Activated T-cell treated with anti-CD3 and anti-CD28 coated beads, Interleukin-2, amount 50 U/mL, for 72 hours (primary cell): ENCODE measurements around the gene MR1. TPM values are rescaled to one million over a fixed set of nuclear protein-coding genes. Genes with fewer than 3 reads are reported as not detected.

ENCODE experiments used
- ATAC-seq, 2 donors: fragments of 150-1000 bp; cut with Tn5 transposase; replicated peaks in 1 of 2; 2 replicates each; pipeline ENCODE4 v1.10.0; 2021; ENCODE audit warnings: moderate library complexity in 2 of 2, mild to moderate bottlenecking in 1 of 2
- DNase-seq, 2 donors: peaks; one replicate each; pipeline ENCODE4 v3.0.0; 2021 to 2022; ENCODE audit warnings: mixed read lengths in 1 of 2
- H3K27ac Mint-ChIP-seq: one replicate; pipeline ENCODE4 v1.8.0; 2022; ENCODE audit warnings: mild to moderate bottlenecking, moderate library complexity, mixed read lengths
- H3K27me3 Mint-ChIP-seq: one replicate; pipeline ENCODE4 v1.8.0; 2022; ENCODE audit warnings: low read depth, mixed read lengths
- H3K36me3 Mint-ChIP-seq, 2 donors: one replicate each; pipeline ENCODE4 v1.8.0; 2022; ENCODE audit warnings: mixed read lengths in 2 of 2, mild to moderate bottlenecking in 1 of 2; ENCODE audit not compliant: insufficient read depth in 2 of 2
- H3K4me1 Mint-ChIP-seq: one replicate; pipeline ENCODE4 v1.8.0; 2022; ENCODE audit warnings: low read depth, mixed read lengths
- H3K4me3 Mint-ChIP-seq, 2 donors: one replicate each; pipeline ENCODE4 v1.8.0; 2022; ENCODE audit warnings: mild to moderate bottlenecking in 2 of 2, mixed read lengths in 2 of 2, moderate library complexity in 2 of 2
- H3K9me3 Mint-ChIP-seq, 2 donors: one replicate each; pipeline ENCODE4 v1.8.0; 2022; ENCODE audit warnings: mixed read lengths in 2 of 2
- total RNA-seq, 2 donors: library from RNA; stranded (reverse); gene quantifications; one replicate each; pipeline ENCODE4 v1.2.3, GENCODE V29; 2022

MR1 gene
- total RNA-seq, 2 donors from 2014 or later, result 48.9 to 49.9 TPM

DNA sequence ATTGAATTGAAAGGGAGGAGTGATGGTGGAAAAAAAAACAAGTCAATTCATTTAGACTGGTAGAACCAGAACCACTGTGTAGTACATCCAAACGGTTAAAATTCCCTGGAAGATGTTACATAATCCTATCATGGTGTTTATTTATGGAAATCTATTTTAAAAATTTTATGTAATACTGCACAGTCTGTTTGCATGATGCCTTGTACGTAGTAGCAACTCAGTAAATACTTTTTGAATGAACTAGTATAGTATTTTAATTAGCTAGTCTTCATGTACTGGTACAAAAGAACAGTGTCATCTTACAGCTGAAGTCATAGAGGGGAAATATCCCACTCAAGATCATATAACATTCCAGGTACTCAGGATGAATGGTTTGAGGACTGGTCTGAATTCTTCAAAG, 27.7 kb downstream of the MR1 start:
- H3K4me3 Mint-ChIP-seq, result peak overlapping the region in 1 of 2 donors; percentile 74
- H3K27ac Mint-ChIP-seq, result peak overlapping the region; percentile 26

GRCh38 chr1:181061891-181062835, 28.4 kb downstream of the MR1 start:
- peak overlapping the region; percentile 74 to 82 for H3K4me3 Mint-ChIP-seq
- peak overlapping the region; percentile 79 for H3K27ac Mint-ChIP-seq
- H3K36me3 Mint-ChIP-seq, result peaks cover 12 to 17% of the 10 kb centered on the region in 2 donors
- peak; percentile 12 to 27 for DNase-seq
- ATAC-seq, result peak; percentile 53 to 55
- peaks cover 7 to 8% of the 10 kb centered on the region in 2 donors for H3K9me3 Mint-ChIP-seq
- peaks cover 18% of the 10 kb centered on the region for H3K4me1 Mint-ChIP-seq
- peaks cover 4% of the 10 kb centered on the region for H3K27me3 Mint-ChIP-seq

More for the DNA sequence above, 27.7 kb downstream of the MR1 start:
- peaks cover 4% of the 10 kb centered on the region for H3K27me3 Mint-ChIP-seq
- H3K4me1 Mint-ChIP-seq, result peaks cover 18% of the 10 kb centered on the region
- ATAC-seq (no peak), DNase-seq (no peak)
- peaks cover 12 to 17% of the 10 kb centered on the region in 2 donors for H3K36me3 Mint-ChIP-seq
- H3K9me3 Mint-ChIP-seq, result peaks cover 7 to 8% of the 10 kb centered on the region in 2 donors

DNA sequence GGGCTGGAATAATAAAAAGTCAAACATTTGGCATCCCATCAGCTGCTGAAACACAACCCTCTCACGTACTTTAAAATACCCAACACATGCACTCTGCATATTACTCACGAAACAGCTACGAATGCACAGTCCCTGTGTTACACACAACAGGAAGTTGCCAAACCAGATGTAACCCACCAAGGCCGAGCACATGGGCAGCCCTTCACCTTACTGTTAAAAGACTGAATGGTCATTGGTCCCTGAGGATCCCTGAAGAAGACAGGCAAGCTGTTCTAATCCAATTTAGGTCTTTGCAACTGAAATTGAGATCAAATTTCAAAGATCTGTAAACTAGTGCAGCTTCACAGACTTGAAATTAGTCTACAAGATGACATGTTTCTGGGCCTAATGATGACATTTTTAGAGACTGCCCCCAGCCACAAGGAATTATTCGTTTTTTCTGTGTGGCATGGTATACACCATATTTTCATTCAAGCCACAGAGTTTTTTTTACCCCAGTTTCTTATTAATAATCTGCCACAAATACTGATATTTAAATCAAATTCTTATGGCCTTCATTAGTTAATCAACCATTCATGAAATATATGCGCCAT, 29.1 kb downstream of the MR1 start:
- ATAC-seq, result peak; percentile 97 to 98
- peak; percentile 46 to 53 for DNase-seq
- H3K36me3 Mint-ChIP-seq, result peaks cover 12 to 17% of the 10 kb centered on the region in 2 donors
- peaks cover 7 to 8% of the 10 kb centered on the region in 2 donors for H3K9me3 Mint-ChIP-seq
- peaks cover 4% of the 10 kb centered on the region for H3K27me3 Mint-ChIP-seq
- H3K4me3 Mint-ChIP-seq, result peak overlapping the region; percentile 74 to 82
- H3K27ac Mint-ChIP-seq, result peak overlapping the region; percentile 79
- peaks cover 18% of the 10 kb centered on the region for H3K4me1 Mint-ChIP-seq

DNA sequence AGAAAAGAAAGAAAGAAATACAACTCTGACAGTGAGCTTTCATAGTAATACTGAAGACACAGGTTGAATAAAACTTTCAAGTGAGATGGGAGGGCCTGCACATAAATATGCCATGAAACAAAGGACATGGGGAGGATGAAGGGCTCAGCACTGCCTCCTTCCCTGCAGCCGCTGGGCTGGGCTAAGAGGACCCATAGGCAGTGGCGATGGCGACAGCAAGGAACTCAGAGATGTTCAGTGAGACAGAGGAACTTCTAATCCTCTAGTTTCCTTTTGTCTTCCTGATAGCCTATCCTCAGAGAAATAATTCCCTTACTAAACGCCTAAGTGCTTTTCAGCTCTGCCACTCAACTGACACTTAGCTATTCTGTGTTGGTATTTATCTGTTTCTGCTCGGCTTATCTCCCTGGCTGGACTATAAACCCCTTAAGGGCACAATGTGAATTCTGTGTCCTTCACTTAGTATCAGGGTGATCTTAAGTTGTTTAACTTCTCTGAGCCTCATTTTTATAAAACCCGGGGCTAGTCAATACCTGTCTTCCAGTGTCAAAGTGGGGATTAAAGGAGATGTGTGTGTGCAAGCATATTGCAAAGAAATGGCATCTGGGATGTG, 30.3 kb downstream of the MR1 start:
- peaks cover 7 to 10% of the 10 kb centered on the region in 2 donors for H3K36me3 Mint-ChIP-seq
- peaks cover 4% of the 10 kb centered on the region for H3K27me3 Mint-ChIP-seq
- peak overlapping the region in 1 of 2 donors; percentile 36 for H3K4me3 Mint-ChIP-seq
- no peak overlapping the region for H3K27ac Mint-ChIP-seq
- H3K4me1 Mint-ChIP-seq, result peaks cover 18% of the 10 kb centered on the region
- H3K9me3 Mint-ChIP-seq, result peaks cover 5 to 6% of the 10 kb centered on the region in 2 donors
- DNase-seq (no peak), ATAC-seq (no peak)

DNA sequence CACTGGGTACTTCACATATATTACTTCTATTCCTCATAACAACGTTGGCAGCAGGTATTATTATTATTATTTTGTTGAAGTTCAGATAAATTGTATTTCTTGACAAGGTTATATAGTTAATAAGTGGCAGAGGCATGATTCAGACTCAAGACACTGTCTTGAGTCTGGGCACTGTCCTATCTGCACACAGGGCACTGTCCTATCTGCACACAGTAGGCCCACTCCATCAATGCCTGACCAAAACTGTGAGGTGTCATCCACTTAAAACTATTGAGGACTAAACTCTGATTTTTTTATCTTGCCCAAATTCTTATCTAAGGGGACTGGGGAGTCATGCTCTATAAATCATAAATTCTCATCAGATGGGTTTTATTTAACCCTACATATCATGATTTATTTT, 30.9 kb downstream of the MR1 start:
- peaks cover 18% of the 10 kb centered on the region for H3K4me1 Mint-ChIP-seq
- peaks cover 4% of the 10 kb centered on the region for H3K27me3 Mint-ChIP-seq
- no peak overlapping the region for H3K4me3 Mint-ChIP-seq
- H3K36me3 Mint-ChIP-seq, result peaks cover 2 to 4% of the 10 kb centered on the region in 2 donors
- H3K27ac Mint-ChIP-seq, result no peak overlapping the region
- DNase-seq (no peak), ATAC-seq (no peak)
- peaks cover 0 to under 1% of the 10 kb centered on the region in 2 donors for H3K9me3 Mint-ChIP-seq

DNA sequence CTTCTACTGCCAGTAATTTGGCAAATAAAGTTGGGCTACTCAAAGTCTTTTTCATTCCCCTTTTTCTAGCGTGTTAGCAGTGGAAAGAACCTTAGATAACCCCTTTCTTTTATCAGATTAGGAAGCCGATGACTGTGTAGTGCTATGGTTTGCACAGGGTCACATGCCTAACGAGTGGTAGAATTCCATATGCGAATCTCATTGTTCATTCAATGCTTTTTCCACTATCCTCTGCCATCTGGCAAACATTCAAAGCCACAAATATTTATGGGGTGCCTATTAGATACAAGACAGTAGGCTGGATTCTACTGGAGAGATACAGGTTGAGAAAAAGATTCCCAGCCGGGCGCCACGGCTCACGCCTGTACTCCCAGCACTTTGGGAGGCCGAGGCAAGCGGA, 39.9 kb downstream of the MR1 start:
- no peak for DNase-seq
- no peak overlapping the region for H3K4me3 Mint-ChIP-seq
- no peaks in the 10 kb centered on the region for H3K9me3 Mint-ChIP-seq
- H3K27me3 Mint-ChIP-seq, result peaks cover 18% of the 10 kb centered on the region
- peaks cover 0 to 2% of the 10 kb centered on the region in 2 donors for H3K36me3 Mint-ChIP-seq
- ATAC-seq, result no peak
- H3K27ac Mint-ChIP-seq, result no peak overlapping the region
- H3K4me1 Mint-ChIP-seq, result peaks cover 8% of the 10 kb centered on the region

DNA sequence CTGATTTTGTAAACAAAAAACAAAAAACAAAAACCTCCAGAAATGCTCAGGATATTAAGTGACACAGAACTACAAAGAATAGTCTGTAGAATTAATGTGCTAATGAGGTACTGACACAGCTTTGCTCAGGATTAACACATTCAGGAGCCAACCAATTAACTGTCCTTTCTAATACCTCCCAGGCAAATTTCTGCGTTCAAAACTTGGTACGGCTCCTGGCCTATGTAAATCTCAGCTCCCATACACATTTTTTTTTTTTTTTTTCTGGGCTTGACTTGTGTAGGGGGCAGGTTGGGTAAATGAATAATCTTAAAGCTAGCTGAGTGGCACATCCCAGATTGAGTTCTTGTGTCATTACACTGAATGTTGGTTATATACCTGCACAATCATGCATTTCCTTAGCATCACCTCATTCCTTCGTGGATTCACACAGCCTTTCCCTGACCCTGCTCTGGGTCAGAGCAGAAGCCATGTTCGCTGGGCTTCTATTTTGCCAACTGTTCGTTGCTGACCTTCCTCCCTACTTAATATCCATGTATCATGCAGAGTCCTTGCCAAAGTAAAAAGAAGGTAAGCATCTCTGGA, 42.1 kb downstream of the MR1 start:
- Mint-ChIP-seq H3K36me3 (peaks cover 0 to 2% of the 10 kb centered on the region in 2 donors), H3K27ac (no peak overlapping the region), H3K27me3 (peaks cover 24% of the 10 kb centered on the region), H3K4me1 (peaks cover 24% of the 10 kb centered on the region), H3K9me3 (no peaks in the 10 kb centered on the region), H3K4me3 (no peak overlapping the region)
- DNase-seq, result no peak
- no peak for ATAC-seq

DNA sequence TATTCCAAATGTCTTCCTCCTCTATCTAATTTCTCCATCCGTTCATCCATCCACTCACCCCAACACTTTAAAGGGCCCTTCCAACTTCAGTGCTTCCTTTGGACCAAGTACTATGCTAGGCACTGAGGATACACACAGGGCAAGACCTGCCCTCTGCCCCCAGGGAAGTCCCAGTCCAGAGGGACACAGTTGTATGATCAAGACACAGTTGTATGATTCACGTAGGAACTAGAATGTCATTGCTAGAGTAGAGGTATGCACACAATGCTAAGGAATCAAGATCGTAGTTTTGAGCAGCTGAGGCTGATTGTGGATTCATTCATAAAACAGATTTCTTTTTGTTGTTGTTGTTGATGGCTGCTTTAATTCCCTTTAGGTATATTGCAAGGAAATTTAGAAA, 43.1 kb downstream of the MR1 start:
- no peaks in the 10 kb centered on the region for H3K9me3 Mint-ChIP-seq
- H3K36me3 Mint-ChIP-seq, result peaks cover 0 to 2% of the 10 kb centered on the region in 2 donors
- no peak overlapping the region for H3K27ac Mint-ChIP-seq
- peaks cover 27% of the 10 kb centered on the region for H3K4me1 Mint-ChIP-seq
- ATAC-seq (no peak), DNase-seq (no peak)
- no peak overlapping the region for H3K4me3 Mint-ChIP-seq
- peaks cover 26% of the 10 kb centered on the region for H3K27me3 Mint-ChIP-seq

DNA sequence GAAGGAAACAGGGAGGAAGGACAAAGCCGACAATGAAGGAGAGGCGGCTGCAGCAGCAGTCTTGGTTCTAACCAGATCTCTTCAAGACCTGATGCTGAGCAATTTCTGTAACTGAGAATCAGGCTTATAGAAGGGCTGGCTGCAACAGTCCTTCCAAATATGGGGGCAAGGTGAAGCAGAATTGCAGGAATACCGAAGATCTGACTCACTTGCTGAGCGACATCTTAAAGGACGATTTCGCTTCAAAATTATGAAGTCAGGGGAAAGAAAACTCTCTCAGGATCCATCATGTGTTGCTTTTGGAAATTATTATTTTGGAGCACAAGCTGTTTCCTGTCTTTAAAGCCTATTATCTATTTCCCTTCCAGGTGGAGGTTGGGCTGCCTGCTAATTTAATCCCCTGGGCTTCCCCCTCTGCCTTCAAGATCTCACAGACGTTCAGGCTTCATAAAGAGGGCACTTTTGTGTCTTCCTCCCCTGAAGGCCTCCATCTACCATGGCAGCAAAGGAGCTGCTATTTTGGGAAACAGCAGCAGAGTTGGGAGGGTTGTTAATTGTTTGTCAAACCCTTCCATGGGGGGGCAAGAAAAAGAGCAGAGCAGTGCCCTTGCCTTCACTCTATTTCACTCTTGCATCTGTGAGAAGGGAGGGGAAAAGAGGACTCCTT, 43.9 kb downstream of the MR1 start:
- Mint-ChIP-seq H3K9me3 (no peaks in the 10 kb centered on the region), H3K27ac (no peak overlapping the region), H3K4me3 (no peak overlapping the region), H3K27me3 (peaks cover 26% of the 10 kb centered on the region), H3K36me3 (peaks cover 0 to 2% of the 10 kb centered on the region in 2 donors), H3K4me1 (peaks cover 27% of the 10 kb centered on the region)
- ATAC-seq (no peak), DNase-seq (no peak)

DNA sequence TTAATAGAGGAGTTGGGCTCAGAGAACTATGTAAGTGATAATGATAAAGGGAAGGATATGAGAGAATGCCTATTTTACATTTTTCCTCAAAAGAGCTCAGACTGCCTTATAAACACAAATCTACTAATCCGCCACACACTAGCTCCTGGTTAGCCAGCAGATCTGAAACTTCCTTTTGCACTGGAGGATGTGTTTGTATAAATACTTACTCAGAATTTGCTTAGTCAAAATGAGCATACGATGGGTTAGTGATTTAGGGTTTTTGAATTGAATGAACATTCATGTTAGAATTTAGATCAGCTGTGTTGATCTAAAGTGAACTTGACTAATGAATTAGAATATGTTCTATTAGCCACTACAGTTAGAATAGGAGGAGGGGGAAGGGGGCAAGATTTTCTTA, 45.6 kb downstream of the MR1 start:
- Mint-ChIP-seq H3K4me1 (peaks cover 33% of the 10 kb centered on the region), H3K27me3 (peaks cover 26% of the 10 kb centered on the region), H3K27ac (no peak overlapping the region), H3K36me3 (peaks cover 0 to 2% of the 10 kb centered on the region in 2 donors), H3K4me3 (peak overlapping the region; percentile 4 to 69), H3K9me3 (no peaks in the 10 kb centered on the region)
- DNase-seq (no peak), ATAC-seq (peak; percentile 68 to 73)

GRCh38 chr1:181079920-181080319, 46.1 kb downstream of the MR1 start:
- DNase-seq, result no peak
- Mint-ChIP-seq H3K4me1 (peaks cover 38% of the 10 kb centered on the region), H3K9me3 (no peaks in the 10 kb centered on the region), H3K36me3 (no peaks in the 10 kb centered on the region), H3K27me3 (peaks cover 26% of the 10 kb centered on the region), H3K4me3 (peak overlapping the region; percentile 4 to 69), H3K27ac (no peak overlapping the region)
- ATAC-seq, result no peak

DNA sequence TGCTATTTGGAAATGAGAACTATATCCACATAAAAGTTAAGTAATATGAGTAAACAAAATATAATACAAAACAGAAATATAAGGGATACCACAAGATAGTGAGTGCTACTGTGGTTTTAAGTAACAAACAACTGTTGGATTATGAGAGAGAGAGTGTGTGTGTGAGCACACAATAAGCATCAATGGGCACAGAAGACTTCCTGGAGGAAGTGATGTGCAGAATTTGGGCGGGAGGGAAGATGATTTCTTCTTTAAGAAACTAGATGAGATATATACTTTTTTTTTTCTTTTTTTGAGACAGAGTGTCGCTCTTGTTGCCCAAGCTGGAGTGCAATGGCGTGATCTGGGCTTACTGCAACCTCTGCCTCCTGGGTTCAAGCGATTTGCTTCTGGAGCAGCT, 46.8 kb downstream of the MR1 start:
- no peaks in the 10 kb centered on the region for H3K9me3 Mint-ChIP-seq
- no peak overlapping the region for H3K4me3 Mint-ChIP-seq
- no peaks in the 10 kb centered on the region for H3K36me3 Mint-ChIP-seq
- peaks cover 26% of the 10 kb centered on the region for H3K27me3 Mint-ChIP-seq
- peaks cover 43% of the 10 kb centered on the region for H3K4me1 Mint-ChIP-seq
- no peak for DNase-seq
- H3K27ac Mint-ChIP-seq, result no peak overlapping the region
- no peak for ATAC-seq
